Inflammatory macrophage (primary cell): ENCODE results near the gene ZNF497.
"Not testable (repeated sequence)": the region's sequence is repeated elsewhere in the genome, so short reads cannot be mapped to it uniquely, and the experiment has no call there.

ENCODE experiments used
- DNase-seq, 2 donors: peaks; one replicate each; pipeline ENCODE4 v3.0.0-alpha.2; 2020 to 2022

ZNF497 gene

GRCh38 chr19:58393725-58394033, 31.1 kb upstream of the ZNF497 start:
- DNase-seq, result no peak

DNA sequence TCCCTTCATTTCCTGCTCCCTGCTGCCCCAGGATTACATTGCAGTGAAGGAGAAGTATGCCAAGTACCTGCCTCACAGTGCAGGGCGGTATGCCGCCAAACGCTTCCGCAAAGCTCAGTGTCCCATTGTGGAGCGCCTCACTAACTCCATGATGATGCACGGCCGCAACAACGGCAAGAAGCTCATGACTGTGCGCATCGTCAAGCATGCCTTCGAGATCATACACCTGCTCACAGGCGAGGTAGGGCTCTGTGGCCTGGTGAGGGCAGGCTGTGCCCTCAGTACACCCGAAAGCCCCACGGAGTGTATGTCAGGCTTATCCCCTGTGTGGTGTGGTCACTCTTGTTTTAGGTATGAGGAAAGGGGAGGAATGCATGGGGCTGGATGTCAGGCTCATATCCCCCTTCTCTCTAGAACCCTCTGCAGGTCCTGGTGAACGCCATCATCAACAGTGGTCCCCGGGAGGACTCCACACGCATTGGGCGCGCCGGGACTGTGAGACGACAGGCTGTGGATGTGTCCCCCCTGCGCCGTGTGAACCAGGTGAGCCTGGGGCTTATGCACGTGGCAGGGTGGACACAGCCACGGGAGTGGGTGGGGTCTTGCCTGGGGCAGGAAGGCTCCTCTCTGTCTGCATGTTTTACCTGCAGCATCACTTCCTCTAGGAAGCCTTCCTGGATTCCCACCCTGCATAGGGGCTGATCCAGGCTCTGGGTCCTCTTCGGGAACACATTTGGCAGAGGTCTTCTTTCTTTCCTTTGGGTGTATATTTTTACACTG, 30.6 kb upstream of the ZNF497 start:
- DNase-seq, result no peak

DNA sequence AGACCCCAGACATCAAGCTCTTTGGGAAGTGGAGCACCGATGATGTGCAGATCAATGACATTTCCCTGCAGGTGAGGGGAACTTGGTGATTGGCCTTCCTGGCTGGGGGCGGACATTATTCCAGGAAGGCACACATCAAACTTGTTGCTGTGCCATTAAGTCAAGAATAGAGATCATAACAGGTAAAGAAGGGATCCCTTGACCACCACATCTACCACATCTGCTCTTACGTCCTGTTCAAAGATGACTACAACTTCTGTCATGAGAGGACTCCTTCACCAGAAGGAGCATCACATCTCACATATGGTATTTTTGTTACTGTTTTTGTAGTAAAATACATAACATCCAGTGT, 25.6 kb upstream of the ZNF497 start:
- no peak for DNase-seq

DNA sequence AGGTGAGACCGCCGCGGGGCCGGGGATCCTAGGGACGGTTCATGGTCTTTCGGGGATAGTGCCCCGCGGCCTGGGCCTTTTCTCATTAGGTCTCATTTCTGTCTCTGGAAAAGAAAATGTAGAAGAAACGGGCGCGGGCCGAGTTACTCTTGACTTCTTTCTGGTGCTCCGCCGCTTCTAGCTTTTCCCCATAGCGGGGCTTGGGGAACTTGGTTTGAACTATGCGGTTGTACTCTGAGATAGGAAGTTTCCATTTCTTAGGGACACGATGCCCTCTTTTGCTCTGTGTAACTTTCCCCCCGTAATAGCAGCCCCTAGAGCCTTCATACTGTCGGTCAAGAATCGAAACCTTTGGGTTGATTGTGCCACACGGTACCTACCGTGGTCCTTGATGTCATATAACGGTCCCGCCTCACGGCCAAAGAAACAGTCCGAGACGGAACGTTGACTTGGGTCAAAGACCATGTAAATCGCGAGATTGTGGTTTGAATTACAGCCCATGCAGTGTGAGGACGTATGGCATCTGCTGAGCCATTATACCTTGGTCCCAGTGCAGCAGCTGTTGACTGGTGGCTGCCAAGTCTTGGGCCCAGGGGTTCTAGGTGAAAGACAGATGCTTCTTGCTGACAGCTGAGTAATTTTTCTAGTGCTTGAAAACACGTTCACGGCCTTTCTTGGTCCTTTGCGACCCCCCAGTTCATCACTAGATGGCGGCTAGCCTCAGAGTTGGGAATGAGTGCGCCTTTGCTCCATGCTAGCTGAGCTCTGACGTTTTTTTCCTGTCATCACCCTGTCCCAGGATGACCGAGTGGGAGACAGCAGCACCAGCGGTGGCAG, 25.0 kb upstream of the ZNF497 start:
- DNase-seq, result no peak

DNA sequence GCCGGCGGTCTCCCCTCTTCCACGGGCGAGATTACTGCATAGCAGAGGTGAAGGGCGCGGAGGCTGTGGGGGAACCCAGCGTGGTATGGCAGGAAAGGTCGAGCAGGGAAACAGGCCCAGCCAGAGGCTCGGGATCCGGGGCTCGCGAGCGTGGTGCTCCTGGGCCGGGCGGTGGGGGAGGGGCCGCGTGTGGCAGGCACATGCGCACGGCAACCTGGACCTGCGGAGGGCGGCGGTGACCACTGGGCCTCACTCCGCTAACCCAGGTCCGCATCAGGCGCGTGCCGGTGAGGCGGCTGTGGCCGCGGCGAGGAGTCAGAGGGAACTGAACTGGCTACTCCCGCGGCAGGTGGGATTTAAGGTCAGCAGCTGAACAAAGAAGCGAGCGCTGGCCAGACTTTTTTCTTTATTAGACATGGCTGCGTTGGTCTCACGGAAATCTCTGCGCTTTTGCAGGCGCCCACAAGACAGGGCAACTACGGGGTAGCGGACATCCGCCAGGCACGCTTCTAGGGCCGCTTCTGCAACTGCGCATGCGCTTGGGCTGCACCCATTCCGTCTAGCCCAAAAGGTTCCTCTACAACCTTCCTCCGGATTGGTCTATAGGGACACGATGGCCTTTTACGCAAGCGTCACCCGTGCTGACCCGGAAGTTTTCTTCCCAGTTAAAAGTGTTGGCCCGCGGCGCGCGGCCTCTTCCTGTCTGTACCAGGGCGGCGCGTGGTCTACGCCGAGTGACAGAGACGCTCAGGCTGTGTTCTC, 24.2 kb upstream of the ZNF497 start, which contains the start of gene RPS5:
Gene RPS5 (plus strand): TSS at position 694 of the 762 bp plus-strand sequence. CDS start 869 bp downstream, outside the sequence.
- DNase-seq, result peak; percentile 99

DNA sequence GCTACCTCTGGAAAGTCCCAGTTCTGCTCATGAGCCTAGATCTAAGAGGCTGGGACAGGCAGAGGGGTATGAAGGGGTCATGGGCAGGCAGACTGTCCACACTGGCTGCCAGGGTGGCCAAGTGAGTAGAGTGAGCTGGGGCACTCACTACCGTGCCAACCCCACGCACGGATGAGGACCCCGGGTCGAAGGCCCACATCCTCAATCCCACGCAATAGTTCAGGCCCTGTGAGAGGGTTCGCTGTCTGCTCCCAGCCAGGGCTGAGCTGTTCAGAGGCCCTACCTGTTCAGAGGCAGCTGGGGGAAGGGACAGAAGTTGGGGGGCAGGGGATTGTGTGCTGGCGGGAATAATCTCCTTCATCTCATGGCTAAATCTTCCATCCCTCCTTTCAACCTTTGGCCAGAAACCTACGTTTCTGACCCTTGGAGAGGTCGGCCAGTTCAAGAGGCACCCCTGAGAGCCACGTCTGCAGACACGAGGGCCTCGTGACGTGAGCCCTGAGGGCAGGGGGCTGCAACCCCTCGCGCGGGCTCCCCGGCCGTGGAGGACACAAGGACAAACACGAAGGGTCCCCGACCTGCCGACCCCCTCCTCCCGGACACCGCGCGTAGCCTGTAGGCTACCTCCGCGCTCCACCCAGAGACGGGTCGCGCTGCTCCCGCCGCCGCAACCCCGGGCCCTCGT, 23.5 kb upstream of the ZNF497 start:
- no peak for DNase-seq

DNA sequence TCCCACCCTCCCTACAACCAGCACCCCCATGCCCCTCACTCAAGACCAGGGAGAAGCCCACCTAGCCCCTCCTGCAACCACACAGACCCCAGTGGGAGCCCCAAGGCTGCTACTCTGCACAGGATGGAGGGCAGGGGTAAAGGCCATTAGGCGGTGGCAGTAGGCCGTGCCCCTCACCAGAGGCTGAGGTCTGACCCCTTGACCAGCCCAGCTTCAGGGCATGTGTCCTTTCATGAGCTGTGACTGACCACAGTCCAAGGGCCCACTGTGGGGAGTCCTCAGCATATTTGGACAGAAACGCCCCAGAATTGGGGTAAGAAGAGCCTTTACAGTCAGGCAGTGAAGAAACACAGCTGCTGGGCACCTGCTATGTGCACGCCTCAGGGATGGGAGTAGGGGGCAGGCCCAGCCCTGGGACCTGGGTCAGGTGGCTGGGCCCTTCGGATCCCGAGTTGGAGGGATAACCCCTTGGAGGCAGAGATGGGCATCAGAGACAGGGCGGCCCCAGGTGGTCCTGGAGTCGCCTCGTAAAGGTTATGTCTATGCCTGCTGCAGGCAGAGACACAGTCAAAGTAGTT, 22.9 kb upstream of the ZNF497 start:
- DNase-seq, result no peak

- no peak for DNase-seq
Measured at GRCh38 chr19:58382997-58383603, 20.5 kb upstream of the ZNF497 start.

GRCh38 chr19:58381460-58382212, 19.1 kb upstream of the ZNF497 start:
- no peak for DNase-seq

DNA sequence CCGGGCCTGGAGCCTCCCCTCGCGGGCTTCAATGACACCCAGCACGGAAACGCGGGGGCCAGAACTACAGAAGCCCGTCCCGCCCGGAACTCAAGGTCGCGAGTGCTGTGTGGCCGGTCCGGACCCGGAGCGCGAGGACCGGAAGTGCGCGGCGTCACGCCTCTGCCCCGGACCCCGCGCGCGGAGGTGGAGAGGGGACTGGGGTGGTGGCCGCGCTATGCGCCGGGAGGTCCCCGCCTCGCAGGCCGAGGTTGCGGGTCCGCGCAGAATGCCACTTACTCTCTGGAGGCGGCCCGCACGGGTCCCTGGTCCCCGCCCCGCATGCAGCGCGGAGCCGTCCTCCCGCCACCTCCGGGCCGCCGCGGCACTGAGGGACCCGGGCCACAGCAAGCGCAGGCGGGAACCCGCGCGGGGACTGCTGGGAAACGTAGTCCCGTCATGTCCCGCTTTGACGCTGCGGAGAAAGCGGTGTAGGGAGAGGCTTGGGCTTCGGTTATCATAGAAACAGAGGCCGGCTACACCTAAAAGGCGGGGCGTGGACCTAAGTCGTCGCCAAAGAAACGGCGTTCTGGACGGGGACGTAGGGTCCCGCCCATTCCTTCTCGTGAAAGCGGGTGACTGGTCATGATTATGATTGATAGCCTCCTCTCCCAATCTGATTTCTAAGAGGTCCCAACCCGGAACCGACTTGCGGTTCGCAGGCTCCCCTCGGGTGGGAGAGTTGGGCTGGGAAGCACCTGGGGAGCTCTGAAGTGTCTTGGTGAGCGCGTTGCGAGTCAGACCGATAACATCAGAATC, 18.3 kb upstream of the ZNF497 start, which contains the start of gene ZNF837:
Gene ZNF837 (minus strand): TSS at position 369 of the 798 bp plus-strand sequence. CDS start 11,698 bp downstream, outside the sequence.
- DNase-seq, result peak; percentile 100

GRCh38 chr19:58380037-58380661, 17.6 kb upstream of the ZNF497 start:
- DNase-seq, result no peak

- DNase-seq, result no peak
Measured at GRCh38 chr19:58379246-58379645, 16.7 kb upstream of the ZNF497 start.

GRCh38 chr19:58376724-58377123, 14.2 kb upstream of the ZNF497 start:
- DNase-seq, result not testable (repeated sequence)

- no peak for DNase-seq
Measured at GRCh38 chr19:58374200-58374599, 11.6 kb upstream of the ZNF497 start.

- no peak for DNase-seq
Measured at GRCh38 chr19:58372311-58373133, 10.0 kb upstream of the ZNF497 start.

DNA sequence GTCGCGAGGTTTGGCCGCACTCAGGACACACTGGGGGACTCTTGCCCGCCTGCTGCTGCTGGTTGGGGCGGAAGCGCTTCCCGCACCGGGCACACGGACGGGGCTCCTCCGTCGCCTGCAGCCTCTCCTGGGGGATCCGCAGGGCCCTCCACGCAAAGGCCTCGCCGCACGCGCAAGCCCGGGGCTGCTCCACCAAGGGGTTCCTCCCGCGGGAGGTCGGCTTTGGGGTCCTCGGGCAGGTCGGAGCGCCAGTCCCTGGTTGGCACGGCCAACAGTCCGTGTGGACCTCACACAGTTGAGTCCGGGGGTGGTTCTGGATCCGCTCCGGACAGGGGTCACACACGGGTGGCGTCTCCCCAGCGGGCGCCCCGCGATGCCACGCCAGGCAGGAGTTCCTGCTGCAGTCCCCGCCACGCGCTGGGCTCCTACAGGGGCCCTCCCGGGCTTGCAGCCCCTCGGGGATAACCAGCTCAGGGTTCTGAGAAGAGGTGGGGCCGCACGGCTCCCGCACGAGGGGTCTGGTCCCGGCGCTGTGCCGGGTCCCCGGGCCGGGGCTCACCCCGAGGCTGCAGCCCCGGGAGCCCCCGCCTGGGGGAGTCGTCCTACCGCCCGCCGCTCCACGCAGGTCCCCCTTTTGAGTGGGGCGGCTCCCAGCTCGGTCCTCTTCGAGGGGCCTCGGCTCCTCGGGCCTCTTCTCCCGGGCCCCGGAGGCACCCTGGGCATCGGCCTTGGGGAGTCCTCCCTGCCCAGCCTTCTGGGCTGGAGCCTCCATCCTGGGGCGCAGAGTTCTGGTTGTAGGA, 6.2 kb upstream of the ZNF497 start:
- no peak for DNase-seq

GRCh38 chr19:58367698-58368454, 5.3 kb upstream of the ZNF497 start:
- DNase-seq, result no peak
